HG02938 (cell line): ENCODE data around the gene HOMER2.
"Not testable (repeated sequence)": the region's sequence is repeated elsewhere in the genome, so short reads cannot be mapped to it uniquely, and the experiment has no call there.

ENCODE experiments used
- ATAC-seq: cut with Tn5 transposase; IDR thresholded peaks from one replicate; pipeline ENCODE4 v1.9.1; 2021; ENCODE audit warnings: mild to moderate bottlenecking, moderate library complexity; ENCODE audit not compliant: unreplicated experiment

Gene HOMER2

DNA sequence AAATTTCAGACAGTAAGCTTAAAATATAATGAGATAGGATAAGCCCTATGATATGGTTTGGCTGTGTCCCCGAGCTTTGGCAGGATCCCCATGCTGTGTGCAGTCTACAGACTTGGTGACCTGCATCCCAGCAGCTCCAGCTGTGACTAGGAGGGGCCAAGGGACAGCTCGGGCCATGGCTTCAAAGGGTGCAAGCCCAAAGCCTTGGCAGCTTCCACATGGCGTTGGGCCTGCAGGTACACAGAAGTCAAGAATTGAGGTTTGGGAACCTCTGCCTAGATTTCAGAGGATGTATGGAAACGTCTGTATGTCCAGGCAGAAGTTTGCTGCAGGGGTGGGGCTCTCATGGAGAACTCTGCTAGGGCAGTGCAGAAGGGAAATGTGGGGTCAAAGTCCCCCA is 86.9 kb downstream of the HOMER2 start:
- not testable (repeated sequence) for ATAC-seq

DNA sequence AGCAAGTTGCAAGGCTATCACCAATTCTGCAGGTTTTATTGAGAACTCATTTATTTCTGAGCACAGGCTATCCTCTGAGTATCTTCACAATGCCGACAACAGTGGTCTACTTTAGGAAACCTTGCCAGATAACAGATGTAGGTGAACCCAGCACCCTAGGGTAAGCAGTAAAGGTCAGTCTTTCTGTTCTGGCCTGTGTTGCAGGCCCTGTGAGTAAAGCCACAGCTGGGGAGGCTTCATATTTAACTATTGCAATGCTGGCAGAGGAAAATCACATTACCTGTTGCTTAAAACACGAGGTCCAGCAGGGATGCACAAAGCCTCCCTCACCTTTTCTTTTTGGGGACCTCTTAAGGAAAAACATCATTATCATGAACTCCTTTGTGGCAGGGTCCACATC is 87.6 kb downstream of the HOMER2 start:
- no peak for ATAC-seq

DNA sequence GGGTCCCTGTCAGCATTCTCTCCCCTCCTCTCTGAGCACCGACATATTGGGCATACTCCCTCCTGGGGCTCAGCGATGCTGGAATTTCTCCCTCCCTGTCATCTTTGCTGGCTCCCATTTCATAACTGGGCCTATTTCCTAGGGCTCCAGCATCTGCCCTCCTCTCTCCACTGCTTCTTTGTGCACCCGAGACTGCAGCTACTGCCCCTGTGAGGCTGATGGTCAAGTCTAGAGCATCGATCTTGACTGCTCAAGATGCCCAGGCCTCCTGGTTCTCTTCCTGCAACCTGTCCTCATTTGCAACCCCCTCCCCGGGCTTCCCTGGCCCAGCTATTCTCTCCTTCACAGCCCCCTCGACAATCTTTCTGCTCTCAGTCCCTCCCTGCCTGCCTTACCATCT is 89.6 kb downstream of the HOMER2 start:
- no peak for ATAC-seq

DNA sequence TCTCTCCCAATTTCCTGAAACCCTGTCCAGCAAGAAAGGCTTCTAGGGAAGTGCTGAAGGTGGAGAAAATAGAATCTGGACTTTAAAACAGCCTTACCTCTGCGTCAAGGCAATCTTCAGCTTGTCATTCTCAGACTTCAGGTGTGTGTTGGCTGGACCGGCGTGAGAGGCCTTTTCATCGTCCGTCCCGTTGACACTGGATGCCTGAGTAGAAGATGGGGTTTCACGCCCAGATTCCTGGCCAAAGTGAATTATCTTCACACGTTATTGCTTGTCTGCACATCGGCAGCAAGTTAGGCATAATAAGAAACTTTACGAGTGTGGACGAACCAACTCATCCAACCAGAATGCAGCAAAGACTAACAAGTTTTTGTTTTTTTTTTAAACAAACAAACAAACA is 93.6 kb downstream of the HOMER2 start:
- no peak for ATAC-seq

GRCh38 chr15:82856397-82857170 is 95.9 kb downstream of the HOMER2 start:
- ATAC-seq: no peak

- ATAC-seq: no peak
Measured at GRCh38 chr15:82855286-82856100, 97.0 kb downstream of the HOMER2 start.

DNA sequence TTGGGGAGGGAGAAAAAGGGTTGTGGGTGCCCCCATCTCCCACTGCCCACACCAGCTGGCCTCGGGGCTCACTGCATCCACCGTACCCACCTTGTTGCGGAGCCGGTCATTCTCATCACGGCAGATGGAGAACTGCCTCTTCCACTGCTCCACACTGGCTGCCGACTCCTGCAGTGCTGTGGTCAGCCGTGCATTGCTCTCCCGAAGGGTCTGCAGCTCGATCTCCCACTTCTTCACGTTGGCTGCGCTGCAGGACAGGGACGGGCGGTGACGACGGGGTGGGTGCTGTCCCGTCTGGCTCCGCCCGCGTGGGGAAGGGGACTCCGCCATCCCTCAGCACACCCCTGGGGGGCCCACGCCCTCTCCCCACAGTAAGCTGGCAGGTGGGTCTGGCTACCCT is 98.0 kb downstream of the HOMER2 start:
- ATAC-seq: no peak

DNA sequence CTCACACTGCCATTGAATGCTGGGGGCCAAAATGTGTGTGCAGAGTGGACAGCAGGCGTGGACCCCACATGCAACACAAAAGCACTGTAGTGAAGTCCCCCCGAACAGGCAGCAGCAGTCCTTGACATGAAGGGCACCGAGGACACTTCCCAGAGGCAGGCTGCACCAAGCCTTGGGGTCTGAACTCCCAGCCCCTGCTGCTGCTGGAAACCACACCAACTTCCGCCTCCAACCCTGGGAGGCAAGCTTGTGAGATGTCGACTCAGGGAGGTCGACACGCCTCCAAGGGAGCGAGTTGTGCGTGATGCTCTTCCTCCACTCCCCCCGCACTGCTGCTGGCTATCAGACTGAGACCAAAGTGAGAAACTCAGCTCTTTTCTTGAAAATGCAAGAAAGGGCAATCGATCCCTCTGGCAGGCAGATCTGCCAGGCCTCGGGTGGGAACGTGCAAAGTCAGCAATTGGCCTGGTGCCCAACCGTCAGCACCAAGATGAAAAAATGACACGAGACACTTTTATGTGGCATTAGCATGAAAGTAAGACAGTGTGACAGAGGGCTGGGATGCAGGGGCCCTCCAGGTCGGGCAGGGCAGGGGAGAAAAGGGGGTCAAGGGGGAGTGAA is 99.5 kb downstream of the HOMER2 start:
- ATAC-seq: no peak

DNA sequence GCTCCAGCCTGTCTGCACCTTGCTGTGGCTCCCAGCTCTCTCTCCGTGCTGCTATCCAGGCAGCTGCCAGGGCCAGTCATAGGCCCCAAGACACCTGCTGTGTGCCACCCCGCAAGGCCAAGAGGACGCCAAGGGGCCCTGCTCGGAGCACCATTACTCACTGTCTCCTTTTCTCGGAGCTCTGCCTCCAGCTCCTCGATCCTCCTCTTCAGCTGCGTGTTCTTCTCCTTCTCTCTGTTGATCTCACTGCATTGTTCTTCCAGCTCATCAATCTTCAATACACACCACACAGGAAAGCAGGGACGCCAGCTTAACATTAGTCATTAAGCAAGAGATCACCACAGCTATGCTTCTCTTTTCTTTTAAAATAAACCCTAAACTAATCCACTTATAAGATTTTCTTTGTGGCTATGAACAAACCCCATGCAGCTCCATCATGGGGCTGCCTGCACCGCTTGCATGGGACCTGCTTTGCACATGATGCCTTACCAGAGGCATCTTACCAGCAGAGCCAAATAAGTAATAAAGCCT is 100.5 kb downstream of the HOMER2 start:
- ATAC-seq: no peak

- ATAC-seq: no peak
Measured at GRCh38 chr15:82851306-82851850, 101.1 kb downstream of the HOMER2 start.

- ATAC-seq: no peak
Measured at GRCh38 chr15:82850731-82851130, 101.8 kb downstream of the HOMER2 start.

GRCh38 chr15:82849556-82850512 is 102.7 kb downstream of the HOMER2 start:
- ATAC-seq: peak; percentile 71

DNA sequence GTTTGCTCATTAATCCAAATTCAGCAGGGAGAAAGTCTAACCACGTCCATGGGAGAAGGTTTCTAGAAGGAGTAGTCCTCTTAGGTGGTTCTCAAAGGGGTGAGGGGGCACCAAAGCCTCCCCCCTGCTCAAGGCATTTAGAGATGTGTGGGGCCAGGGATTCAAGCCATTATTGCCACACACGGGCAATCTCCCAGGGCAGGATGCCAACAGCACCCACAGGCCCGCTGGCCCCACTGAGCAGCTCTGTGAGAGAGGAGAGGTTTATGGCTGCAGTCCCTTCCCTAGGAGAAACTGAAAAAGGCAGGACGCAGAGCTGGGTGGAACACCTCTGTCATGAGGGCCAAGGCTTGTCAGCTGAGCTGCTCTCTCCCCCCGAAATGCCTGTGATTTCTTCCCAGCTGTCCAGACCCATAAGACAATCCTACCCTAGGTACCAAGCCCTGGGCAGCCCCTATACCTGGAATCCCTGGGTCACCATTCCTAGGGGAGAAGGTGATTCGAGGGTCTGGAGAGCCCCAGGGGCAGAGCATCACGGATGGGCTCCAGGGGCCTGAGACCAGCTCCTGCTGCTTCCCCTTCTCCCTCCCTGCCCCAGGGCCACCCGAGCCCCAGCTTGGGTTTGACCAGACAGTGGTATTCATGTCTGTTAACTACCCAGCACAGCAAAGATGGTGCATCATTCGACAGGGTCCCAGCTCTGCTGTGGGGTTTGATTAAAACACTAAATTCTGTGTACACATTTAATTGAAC is 104.1 kb downstream of the HOMER2 start:
- ATAC-seq: no peak

- ATAC-seq: no peak
Measured at GRCh38 chr15:82847703-82848102, 104.8 kb downstream of the HOMER2 start.

DNA sequence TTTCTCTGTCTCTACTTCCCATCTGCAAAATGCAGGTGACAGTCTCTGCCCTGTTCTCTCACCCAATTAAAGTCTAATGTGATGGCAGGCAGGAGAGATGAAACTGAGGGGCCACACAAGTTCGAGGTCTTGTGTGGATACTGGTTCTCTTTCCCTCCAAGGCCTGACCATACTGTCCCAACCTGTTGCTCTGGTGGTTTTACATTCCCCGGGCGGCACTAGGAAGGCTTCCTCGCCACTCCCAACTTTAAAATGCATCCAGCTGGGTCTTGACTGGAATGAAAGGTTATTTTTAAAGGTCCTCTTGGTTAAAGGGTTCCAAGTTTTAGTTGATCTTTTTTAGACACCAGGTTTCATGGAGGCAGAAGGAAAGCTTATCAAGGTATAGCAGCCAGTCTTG is 105.9 kb downstream of the HOMER2 start:
- ATAC-seq: no peak

GRCh38 chr15:82845686-82846085 is 106.8 kb downstream of the HOMER2 start:
- no peak for ATAC-seq

GRCh38 chr15:82843566-82843965 is 109.0 kb downstream of the HOMER2 start:
- no peak for ATAC-seq

DNA sequence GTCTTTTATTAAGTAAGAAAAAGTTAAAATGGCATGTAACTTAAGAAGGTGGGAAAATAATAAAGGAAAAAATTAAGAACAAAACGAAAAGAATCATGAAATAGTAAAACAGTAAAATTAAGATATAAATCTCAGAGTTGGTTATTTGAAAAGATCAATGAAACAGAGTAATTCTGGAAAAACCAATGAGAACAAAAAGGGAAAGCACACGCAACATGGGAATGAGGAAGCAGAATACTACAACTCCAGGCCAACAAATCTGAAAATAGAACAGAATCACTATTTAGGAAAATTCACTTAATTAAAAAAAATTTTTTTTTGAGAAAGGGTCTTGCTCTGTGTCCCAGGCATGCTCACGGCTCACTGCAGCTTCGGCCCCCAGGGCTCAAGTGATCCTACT is 112.4 kb downstream of the HOMER2 start:
- no peak for ATAC-seq

DNA sequence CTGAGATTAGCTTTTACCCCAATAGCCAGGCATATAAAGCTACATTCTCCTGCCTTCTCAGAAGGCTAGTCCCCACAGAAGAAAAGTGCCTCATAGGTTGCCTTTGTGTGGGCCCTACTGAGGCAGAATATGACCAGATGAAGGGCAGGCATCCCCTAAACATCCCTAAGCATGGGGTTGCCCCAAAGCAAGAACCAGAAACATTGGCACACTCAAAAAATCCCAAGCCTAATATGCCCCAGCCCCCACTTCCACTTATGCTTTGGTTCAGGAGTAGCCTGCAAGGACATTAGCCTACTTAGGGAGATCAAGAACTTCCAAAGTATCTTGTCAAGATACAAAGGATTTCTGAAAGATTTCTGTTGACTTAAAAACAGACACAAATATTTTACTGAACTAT is 113.4 kb downstream of the HOMER2 start:
- no peak for ATAC-seq
